Ovary (tissue), 3 donors: ENCODE measurements around the gene OR4Q3.
"Not testable (repeated sequence)": the region's sequence is repeated elsewhere in the genome, so short reads cannot be mapped to it uniquely, and the experiment has no call there.

Experiments used
- CTCF ChIP-seq, 3 donors: fragments of 450-650 bp in 2 of 3; fragments of 200-600 bp in 1 of 3; IDR thresholded peaks; one replicate each; pipeline versions ENCODE4 v1.5.1 to v1.8.0; 2016 to 2022; ENCODE audit warnings: antibody characterized with exemption in 3 of 3, mild to moderate bottlenecking in 1 of 3
- POLR2A ChIP-seq: fragments of 450-650 bp; IDR thresholded peaks from one replicate; pipeline ENCODE4 v1.6.1; 2017; ENCODE audit warnings: antibody characterized with exemption, mild to moderate bottlenecking, moderate library complexity
- donor health status: DM: no; HTN: no; CAD: no.

GRCh38 chr14:19785848-19786247 is 42.5 kb downstream of the OR4Q3 start:
- not testable (repeated sequence) for TF ChIP-seq CTCF (IDR thresholded peaks at IDR 0.05); POLR2A
